ENCODE data around the gene RPL7A. TPM values are rescaled to one million over a fixed set of nuclear protein-coding genes. Genes with fewer than 3 reads are reported as not detected.

Gene RPL7A
- total and polyA plus RNA-seq, 2 of the 13 experiments (the other 11 are each of a cell fraction or from before 2014, with no cell fraction given): 2,401 to 2,938 TPM

GRCh38 chr9:133359399-133360175 is 11.6 kb downstream of the RPL7A start (continued):
- TF ChIP-seq ARID5B (CRISPR knock-in tag; IDR thresholded peaks at IDR 0.05) (no peak), ZNF12 (CRISPR knock-in tag; IDR thresholded peaks at IDR 0.05) (no peak), LCORL (IDR thresholded peaks at IDR 0.05) (no peak), LCORL (CRISPR knock-in tag; IDR thresholded peaks at IDR 0.05) (0 out of 2 replicates have a peak, but pooled peaks have one; percentile 8), ZBTB1 (CRISPR knock-in tag; IDR thresholded peaks at IDR 0.05; ENCODE audit: borderline replicate concordance) (no peak), ZNF713 (CRISPR knock-in tag; IDR thresholded peaks at IDR 0.05) (no peak), ZNF431 (CRISPR knock-in tag; IDR thresholded peaks at IDR 0.05; ENCODE audit: borderline replicate concordance, low read depth) (no peak), SCMH1 (CRISPR knock-in tag; IDR thresholded peaks at IDR 0.05; ENCODE audit: borderline replicate concordance) (no peak), KLF16 (CRISPR knock-in tag; IDR thresholded peaks at IDR 0.05) (no peak), PHF8 (CRISPR knock-in tag; IDR thresholded peaks at IDR 0.05) (peak; percentile 7; the same call in 1 of the 2 replicates), SOX6 (IDR thresholded peaks at IDR 0.05) (no peak), SOX6 (CRISPR knock-in tag; IDR thresholded peaks at IDR 0.05) (no peak), ZNF513 (CRISPR knock-in tag; conservative IDR thresholded peaks at IDR 0.05) (no peak), CHD2 (IDR thresholded peaks at IDR 0.05; ENCODE audit: low read depth, low read length) (no peak), MAFK (conservative IDR thresholded peaks at IDR 0.05 in 1 of 2, IDR thresholded peaks at IDR 0.05 in 1 of 2; ENCODE audit: low read length in 2 of 2) (no peak), CSRNP2 (CRISPR knock-in tag; conservative IDR thresholded peaks at IDR 0.05; ENCODE audit: low read depth) (no peak), ZNF576 (CRISPR knock-in tag; IDR thresholded peaks at IDR 0.05) (no peak), GTF2F1 (IDR thresholded peaks at IDR 0.05; ENCODE audit: low read length) (no peak), CENPBD1 (CRISPR knock-in tag; IDR thresholded peaks at IDR 0.05; ENCODE audit: borderline replicate concordance, low read depth) (no peak), KAT8 (CRISPR knock-in tag; IDR thresholded peaks at IDR 0.05) (no peak), KLF6 (CRISPR knock-in tag; IDR thresholded peaks at IDR 0.05) (no peak), ZNF891 (CRISPR knock-in tag; IDR thresholded peaks at IDR 0.05) (no peak), HIVEP1 (CRISPR knock-in tag; IDR thresholded peaks at IDR 0.05) (no peak)

All from HepG2 (cell line).